NCI-H226 (cell line): ENCODE data around the gene COMT.
A peak's percentile ranks its signal among the peaks of the same experiment; 100 is the strongest.
"Not testable (repeated sequence)": the region's sequence is repeated elsewhere in the genome, so short reads cannot be mapped to it uniquely, and the experiment has no call there.

Experiments
- DNase-seq: peaks from one replicate; pipeline ENCODE4 v3.0.0-alpha.2; 2015

COMT gene

DNA sequence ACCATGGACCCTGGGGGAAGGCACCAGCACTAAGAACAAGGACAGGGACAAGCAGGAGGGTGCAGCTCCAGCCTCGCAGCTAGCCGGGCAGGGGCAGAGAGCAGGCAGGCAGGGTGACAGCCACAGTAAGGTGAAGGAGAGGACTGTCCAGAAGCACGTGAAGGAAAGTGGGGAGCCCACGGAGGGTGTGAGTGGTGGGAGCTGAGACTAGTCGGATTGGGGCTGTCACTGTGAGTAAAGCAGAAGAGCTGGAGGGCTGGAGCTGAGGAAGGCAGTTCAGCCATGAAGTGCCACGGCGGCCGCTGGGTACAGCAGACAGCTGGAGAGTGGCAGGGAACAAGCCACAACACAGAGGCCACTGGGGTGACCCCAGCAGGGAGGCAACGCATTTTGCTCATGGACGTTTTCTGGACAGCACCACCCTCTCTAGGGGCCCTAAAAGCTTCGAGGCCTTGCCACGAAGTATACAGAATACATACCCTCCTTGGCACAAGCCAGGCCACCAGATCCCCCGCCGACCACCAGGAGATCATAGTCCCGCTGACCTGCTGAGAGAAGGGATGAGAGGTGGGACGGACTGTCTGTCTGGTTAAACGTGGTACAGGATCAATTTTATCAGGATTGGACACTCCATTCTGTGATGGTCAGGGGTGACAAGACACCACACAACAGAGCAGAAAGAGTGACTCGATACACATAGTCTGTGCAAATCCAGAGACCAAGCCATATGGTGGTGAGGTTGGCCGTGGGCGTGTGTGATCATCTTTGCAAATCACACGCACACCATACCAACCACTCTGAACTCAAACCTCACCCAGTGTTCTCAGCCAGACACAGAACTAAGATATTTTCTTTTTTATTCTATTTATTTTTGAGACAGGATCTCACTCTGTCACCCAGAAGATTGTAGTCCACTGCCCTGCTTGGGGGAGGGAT is 10.8 kb upstream of the COMT start:
- DNase-seq = no peak

DNA sequence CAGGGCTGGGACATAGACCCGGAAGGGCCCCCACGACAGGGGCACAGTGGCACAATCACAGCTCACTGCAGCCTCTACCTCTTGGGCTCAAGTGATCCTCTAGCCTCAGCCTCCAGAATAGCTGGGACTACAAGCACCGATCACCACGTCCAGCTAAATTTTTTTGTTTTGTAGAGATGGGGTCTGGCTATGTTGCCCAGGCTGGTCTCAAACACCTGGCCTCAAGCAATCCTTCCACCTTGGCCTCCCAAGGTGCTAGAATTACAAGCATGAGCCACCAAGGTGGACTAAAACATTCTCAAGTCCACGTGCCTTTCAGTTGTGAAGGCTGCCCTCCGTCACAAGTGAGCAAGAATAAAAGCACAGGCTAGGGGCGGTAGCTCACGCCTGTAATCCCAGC is 10.1 kb upstream of the COMT start:
- DNase-seq = no peak

DNA sequence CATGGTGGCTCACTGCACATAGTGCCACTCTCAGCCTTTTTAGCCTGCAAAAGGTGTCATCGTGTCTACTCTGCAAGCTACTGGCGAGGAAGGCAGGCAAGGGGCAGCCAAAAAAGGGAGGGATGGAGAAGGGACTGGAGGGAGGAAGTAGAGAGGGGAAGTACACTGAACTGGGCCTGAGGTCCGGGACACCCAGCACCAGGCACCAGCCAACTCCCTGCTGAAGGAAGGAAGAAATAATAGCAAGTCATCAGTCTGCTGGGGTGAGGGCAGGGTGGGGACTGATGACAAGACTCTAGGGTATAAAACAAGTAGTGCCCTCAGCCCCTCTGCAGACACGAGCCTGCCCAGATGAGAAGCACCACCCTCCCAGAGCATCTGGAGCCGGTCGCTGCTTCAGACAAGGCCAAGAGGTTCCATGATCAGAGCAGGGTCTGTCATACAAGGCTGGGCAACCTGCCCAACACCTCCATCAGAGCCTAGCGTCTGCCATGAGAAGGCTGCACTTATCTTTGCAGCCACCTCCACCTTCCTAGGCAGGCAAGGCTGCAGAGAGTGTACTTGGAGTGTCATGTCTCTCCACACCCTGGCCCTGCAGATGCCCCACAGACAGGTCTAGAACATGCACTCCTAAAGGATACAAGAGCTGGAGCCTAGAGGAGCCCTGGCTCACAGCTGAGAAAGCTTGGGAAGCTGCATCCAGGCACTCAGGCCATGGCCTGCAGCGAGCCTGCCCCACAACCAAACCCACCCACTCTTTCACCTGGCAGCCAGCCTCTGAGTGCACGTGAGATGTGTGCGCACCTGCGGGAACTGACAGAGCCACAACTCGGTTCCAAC is 9.0 kb upstream of the COMT start:
- DNase-seq = no peak

DNA sequence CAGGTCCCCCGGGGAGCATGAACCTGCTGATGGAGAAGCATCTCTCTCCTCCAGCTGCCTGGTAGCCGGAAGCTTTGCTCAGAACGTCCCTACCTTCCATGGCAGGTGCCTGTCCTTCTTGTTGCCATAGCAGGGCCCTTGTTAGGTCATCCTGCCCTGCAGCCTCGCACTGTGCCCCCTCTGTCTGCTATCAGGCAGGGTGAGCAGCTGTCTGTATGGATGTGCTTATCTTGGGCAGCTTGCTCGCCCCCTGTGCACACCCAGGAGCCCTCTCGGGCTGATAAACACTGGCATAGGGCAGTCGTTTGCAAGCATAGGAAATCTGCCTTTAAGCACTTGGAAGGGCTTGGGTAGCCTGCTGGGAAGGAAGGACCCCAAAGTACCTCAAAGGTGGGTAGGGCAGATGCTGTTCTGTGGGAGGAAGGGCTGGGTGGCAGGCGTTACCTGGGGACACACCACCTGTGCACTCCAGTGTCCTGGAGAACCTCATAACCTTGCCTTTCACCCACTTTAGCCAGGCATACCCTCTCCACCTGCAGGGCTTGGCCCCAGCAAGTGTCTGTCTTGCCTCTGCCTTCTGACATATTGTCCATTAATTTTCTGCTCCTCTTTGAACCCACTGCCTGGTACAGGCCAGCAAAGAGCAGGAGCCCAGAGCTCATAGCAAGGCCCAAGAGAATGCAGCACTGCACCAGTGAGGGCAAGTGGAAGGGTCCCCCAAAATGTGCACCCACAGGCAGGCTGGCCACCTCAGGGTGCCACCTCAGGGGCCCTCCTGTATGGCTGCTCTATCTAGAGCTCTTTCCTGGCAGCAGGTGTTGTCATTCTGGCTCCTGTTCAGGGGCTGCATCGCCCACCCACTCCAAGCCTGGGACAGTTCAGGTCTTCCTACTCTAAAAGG is 8.0 kb upstream of the COMT start:
- no peak for DNase-seq

DNA sequence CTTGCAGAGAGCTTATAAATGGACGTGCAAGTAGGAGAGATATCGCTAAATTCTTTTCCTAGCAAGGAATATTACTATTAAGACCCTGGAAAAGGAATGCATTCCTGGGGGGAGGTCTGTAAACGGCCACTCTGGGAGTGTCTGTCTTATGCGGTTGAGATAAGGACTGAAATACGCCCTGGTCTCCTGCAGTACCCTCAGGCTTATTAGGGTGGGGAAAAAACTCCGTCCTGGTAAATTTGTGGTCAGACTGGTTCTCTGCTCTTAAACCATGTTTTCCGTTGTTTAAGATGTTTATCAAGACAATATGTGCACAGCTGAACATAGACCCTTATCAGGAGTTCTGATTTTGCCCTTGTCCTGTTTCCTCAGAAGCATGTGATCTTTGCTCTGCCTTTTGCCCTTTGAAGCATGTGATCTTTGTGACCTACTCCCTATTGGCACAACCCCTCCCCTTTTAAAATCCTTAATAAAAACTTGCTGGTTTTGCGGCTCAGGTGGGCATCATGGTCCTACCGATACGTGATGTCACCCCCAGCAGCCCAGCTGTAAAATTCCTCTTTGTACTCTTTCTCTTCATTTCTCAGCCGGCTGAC is 6.4 kb upstream of the COMT start:
- not testable (repeated sequence) for DNase-seq

DNA sequence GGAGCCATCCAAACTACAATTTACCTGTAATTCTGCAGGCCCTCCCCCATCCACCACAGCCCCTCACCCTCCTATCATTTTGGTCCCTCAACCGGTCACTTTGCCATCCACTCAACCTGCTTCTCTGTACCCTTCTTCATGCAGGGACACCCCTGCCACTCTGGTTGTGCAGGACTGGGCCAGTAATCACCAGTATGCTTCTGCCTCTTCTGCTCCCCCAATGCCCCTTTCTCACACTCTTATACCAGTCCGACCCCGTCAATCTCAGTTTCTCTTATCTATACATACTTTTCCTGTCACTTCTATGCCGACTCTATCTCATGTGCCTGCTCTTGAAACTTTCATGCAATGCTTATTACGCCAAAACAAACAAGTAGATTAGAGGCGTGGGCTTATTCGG is 5.1 kb upstream of the COMT start:
- DNase-seq = no peak

DNA sequence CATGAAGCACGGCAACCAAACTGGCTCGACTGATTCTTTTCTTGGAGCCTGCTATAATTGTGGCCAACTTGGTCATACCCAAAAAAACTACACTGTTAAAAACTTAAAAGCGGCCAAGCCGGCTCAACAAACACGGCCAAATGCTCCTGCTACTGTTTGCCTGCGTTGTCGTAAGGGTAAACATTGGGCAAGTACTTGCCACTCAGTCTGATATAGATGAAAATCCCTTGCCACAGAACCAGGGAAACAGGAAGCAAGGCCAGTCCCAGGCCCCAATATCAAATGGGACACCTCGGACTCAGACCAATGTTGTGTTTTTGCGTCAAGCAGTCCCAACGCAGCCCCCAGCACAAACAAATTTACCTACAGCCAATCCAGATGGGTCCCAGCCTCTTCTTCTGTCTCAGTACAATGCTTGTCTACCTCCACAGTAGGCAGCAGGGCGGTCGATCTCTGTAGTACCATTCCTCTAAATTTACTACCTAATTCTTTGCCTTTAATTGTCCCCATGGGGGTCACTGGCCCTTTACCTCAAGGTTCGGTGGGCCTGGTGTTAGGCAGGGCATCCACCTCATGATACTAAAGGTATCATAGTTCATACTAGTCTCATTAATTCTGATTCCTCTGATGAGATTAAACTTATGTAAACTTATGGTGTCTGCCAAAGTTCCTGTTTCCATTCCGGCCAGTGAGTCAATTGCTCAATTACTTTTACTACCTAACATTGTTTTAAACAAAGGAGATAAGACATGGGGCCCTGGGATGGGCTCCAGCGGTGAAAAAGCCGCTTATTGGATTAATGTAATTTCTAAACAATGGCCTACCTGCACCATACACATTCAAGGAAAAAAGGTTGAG is 3.7 kb upstream of the COMT start:
- DNase-seq = no peak

DNA sequence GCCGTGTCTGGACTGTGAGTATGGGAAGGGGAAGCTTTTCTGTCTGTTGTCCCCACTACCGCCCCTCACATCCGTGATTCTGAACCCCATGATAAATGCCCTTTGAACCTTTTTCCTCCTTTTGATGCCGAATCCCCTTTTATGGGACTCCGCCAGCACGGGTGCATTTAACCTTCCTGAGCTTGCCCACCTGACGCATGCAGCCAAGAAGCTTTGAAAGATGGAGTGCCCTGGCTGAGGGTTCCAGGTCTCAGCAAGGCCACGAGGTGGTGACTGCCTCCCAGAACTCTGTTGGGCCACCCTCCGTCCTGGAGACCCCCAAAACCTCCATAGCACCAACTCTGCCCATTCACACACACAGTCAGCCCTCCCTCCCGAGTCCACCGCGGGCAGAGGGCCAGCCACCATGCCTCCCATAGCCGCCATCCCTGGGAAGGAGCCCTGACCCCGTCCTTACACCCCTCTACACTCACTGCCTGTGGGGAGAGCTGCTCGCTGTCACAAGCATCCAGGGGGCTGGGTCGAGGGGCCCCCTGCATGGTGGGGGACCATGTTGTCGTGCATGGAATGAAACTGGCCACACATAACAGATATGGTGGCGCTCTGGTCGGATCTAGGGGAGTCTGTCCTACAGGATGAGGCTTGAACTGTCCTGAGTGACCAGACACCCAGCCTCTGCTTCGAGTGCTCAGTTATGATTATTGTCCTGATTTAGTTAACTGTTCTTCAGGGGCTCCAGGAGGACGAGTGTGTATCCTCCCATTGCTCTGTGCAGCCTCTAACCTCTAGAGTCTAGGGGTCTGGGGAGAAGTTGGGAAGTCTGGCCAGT is 822 bp upstream of the COMT start:
- DNase-seq = no peak

DNA sequence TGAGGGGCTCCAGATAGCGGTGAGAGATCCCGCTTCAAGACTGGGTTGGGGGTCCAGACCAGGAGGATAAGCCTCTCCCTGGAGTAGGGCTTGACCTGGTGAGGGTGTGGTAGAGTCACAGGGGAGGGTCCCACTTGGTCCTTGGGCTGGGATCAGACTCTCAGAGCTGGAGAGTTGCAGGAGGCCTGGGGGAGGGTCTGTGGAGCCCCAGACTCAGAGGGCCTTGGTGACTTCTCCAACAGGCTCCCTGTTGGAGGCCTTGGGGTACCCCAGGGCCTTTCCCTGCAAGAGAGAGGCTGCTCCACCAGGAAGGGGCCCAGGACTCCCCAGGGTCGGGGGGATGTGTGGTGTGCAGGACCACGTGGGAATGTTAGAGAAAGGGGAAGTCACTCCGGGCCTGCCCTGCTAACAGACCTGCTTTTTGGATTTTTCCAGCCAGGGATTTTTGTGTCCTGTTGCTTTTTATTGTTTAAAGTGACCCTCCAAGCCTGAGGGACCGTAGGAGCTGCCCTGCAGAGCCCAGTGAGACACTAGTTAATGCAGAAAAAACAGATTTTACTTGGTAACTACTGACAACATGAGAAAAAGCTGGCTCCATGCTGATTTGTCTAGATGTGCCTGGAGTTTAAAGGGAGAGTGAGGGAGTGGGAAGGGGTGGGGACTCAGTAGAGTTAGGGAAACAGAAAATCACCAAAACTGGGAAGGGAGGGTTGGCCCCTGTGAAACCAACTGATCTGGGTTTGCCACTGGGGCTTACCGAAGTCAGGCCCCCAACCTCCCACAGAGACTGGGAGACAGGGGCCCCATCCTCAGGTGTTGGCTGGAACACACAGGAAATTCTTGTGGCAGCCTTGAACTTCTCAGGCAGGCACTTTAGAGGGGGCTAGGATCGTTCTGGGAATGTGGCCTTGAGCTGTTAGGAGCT is 847 bp downstream of the COMT start:
- peak; percentile 20 for DNase-seq

DNA sequence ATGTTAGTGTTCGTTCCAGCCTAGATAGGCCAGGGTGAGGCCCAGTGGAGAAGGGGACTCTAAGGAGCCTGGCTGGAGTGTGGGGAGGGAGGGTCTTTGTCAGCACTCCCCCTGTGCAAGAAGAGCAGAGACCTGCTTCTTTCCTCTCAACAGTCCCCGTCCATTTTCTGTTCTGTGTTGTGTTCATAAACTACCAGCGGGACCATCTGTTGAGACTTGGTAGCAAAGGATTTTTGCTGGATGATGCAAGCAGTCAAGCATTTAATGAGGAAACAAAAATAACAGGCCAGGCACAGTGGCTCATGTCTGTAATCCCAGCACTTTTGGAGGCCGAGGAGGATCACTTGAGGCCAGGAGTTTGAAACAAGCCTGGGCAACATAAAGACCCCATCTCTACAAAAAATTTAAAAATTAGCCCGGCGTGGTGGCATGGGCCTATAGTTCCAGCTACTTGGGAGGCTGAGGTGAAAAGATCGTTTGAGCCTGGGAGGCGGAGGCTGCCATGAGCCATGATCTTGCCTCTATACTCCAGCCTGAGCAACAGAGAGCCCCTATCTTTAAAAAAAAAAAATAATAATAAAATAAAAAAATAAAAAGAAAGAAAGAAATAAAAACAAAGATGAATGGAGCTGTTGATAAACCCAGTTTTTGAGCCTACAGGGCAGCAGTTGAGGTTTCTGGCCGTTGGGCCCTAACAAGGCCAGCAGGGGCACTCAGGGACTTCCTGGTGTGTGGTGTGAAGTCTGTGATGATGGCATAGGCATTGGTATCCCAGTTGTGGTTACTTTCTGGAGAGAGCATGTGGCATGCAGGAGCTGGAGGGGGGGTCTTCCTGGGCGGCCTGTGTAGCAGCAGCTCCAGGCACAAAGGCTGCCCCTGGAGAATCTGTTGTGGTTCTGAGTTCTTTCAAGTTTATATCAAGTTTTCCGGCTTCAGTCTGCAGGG is 1.8 kb downstream of the COMT start:
- DNase-seq = peak; percentile 19

DNA sequence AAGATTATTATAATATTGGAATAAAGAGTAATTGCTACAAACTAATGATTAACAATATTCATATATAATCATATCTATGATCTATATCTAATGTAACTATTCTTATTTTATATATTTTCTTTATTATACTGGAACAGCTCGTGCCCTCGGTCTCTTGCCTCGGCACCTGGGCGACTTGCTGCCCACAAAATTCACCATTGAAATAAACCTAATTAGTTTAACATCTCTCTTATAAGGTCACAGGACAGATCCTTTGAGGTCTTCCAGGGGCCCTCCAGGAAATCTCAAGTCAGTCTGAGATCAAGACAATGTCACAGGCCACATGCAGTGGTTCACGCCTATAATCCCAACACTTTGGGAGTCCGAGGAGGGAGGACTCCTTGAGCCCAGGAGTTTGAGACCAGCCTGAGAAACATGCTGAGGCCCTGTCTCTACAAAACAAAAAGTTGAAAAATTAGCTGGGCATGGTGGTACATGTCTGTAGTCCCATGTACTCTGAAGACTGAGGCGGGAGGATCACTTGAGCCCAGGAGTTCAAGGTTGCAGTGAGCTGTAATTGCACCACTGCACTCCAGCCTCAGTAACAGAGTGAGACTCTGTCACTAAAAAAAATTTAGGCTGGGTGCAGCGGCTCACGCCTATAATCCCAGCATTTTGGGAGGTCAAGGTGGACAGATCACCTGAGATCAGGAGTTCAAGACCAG is 6.6 kb downstream of the COMT start:
- no peak for DNase-seq

DNA sequence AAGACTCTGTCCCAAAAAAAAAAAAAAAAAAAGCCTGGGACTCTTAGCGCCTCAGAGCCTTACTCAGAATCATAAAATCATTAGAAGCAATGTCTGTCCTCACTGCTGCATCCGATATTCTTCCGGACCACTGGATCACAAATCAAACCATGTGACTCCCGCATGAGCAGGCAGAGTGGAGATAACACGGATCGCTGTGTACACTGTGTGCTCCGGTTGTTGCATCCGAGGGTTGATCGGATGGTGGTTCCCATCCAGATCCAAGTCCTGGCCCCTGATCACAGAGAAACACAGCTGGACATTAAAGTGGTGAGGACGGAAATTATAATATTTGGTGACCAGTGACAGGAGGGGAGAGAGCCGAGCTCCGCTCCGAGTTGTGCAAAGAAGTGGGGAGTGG is 9.8 kb downstream of the COMT start:
- DNase-seq = no peak

DNA sequence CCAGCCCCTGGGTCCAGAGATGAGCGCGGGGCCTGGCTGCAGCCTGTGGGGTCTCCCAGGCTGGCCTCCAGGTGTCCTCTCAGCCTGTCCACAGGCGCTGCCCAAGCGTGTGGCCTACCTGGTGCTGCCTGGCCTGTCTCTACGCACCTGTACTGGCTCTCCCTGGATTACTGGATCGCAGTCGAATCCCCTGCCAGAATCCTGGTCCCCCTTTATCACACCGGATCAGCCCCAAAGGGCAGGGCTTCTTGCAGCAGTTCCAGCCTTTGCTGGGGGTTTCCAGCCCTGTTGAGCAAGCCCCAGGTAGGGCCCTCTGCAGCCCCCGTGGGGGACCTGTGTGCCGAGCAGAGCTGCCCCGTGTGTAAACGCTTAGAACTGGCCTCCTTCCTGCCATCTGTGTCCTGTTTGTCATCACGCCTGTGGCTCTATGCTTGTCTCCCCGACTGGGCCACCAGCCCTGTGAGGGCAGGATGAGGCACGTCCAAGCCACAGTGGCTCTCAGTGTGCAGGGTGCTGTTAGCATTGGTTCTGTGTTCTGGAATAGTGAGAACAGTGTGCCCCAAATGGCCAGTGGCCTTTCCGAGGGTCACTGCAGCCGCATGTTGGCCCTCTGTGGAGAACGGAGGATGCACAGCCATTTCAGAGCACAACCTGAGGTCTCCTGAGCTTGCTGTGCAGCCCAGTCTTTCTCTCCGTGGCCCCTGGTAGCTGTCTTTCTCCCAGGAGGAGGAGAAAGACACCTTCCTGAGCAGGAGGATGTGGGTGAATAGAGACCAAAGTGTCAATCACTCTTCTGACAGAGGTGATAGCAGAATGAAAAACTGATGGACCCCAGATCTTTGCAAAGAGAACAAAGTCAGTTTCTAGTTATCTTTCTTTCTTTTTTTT is 13.9 kb downstream of the COMT start:
- no peak for DNase-seq

DNA sequence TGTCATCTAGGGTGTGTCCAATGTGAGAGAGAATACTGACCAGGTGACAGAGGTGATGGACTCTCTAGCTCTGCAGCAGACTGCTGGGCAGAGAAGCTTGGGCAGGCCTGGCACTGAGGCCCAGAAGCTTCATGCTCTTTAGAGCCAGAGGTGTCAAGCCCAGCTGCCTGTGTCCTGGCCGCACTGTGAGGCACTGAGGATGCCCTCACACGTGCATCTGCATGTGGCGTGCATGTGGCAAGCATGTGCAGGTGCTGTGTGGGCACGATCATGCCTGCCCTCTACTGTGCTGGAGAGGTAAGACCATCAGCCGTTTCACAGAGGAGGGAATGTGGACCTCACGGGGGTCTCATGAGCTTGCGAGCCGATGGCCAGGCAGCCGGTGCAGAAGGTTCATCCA is 15.9 kb downstream of the COMT start:
- no peak for DNase-seq

DNA sequence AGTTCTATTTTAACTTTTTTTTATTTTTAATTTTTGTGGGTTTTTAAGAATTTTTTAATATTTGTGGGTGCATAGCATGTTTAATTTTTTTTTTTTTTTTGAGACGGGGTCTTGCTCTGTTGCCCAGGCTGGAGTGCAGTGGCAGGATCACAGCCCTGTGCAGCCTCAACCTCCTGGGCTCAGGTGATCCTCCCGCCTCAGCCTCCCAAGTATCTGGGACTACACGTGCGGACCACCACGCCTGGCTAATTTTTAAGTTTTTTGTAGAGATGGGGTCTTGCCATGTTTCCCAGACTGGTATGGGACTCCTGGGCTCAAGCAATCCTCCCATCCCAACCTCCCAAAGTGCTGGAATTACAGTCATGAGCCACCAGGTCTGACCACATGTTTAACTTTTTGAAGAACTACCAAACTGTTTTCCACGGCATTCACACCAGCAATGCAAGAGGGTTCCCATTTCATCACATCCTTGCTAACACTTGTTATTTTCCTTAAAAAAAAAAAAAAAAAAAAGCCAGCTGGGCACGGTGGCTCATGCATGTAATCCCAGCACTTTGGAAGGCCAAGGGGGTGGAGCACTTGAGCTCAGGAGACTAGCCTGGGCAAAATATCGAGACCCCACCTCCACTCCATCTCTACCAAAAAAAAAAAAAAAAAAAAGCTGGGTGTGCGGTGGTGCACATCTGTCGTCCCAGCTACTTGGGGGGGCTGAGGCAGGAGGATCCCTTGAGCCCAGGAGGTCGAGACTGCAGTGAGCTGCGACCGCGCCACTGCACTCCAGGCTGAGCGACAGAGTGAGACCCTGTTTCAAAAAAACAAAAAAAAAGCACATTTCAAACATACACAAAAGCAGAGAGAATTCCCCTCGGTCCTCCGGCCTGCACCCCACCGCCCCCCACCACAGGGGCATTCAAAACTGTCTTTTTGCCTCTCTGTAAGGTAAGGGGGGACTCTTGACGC is 16.8 kb downstream of the COMT start:
- no peak for DNase-seq
